ENCODE results near the gene SBK2. TPM values are rescaled to one million over a fixed set of nuclear protein-coding genes. Genes with fewer than 3 reads are reported as not detected.
"Not testable (repeated sequence)": the region's sequence is repeated elsewhere in the genome, so short reads cannot be mapped to it uniquely, and the experiment has no call there.

SBK2 gene
- total RNA-seq, 1 experiment from 2014 or later, result not detected

GRCh38 chr19:55502197-55502952, 34.6 kb downstream of the SBK2 start:
- no peak for DNase-seq (ENCODE audit: low read depth)

- no peak for DNase-seq (ENCODE audit: low read depth)
Observed at GRCh38 chr19:55500368-55500952, 36.5 kb downstream of the SBK2 start.

- no peak for DNase-seq (ENCODE audit: low read depth)
Observed at GRCh38 chr19:55498246-55498840, 38.6 kb downstream of the SBK2 start.

- no peak for DNase-seq (ENCODE audit: low read depth)
Observed at GRCh38 chr19:55497763-55498162, 39.2 kb downstream of the SBK2 start.

GRCh38 chr19:55496820-55497219, 40.1 kb downstream of the SBK2 start:
- not testable (repeated sequence) for DNase-seq (ENCODE audit: low read depth)

GRCh38 chr19:55495646-55496349, 41.1 kb downstream of the SBK2 start:
- peak; percentile 39 for DNase-seq (ENCODE audit: low read depth)

GRCh38 chr19:55494172-55494761, 42.7 kb downstream of the SBK2 start:
- DNase-seq (ENCODE audit: low read depth), result peak; percentile 93

- DNase-seq (ENCODE audit: low read depth), result no peak
Observed at GRCh38 chr19:55493645-55494171, 43.2 kb downstream of the SBK2 start.

- peak; percentile 81 for DNase-seq (ENCODE audit: low read depth)
Observed at GRCh38 chr19:55493052-55493644, 43.8 kb downstream of the SBK2 start.

- no peak for DNase-seq (ENCODE audit: low read depth)
Observed at GRCh38 chr19:55492362-55492944, 44.5 kb downstream of the SBK2 start.

- no peak for DNase-seq (ENCODE audit: low read depth)
Observed at GRCh38 chr19:55491546-55492360, 45.2 kb downstream of the SBK2 start.

GRCh38 chr19:55490478-55491432, 46.2 kb downstream of the SBK2 start:
- no peak for DNase-seq (ENCODE audit: low read depth)

GRCh38 chr19:55489711-55490477, 47.0 kb downstream of the SBK2 start:
- DNase-seq (ENCODE audit: low read depth), result no peak

GRCh38 chr19:55488986-55489710, 47.8 kb downstream of the SBK2 start:
- DNase-seq (ENCODE audit: low read depth), result no peak

- peak; percentile 77 for DNase-seq (ENCODE audit: low read depth)
Observed at GRCh38 chr19:55487924-55488687, 48.8 kb downstream of the SBK2 start, which contains the start of gene SSC5D. Gene SSC5D, plus strand, starts transcription at chr19:55488436. Its CDS starts 154 bp downstream, at chr19:55488590.
